ENCODE data around the gene KRTAP25-1.

GRCh38 chr21:30271611-30272010, 17.7 kb downstream of the KRTAP25-1 start:
- TF ChIP-seq EP300 (IDR thresholded peaks at IDR 0.05; ENCODE audit: borderline replicate concordance in 1 of 2, low read depth in 2 of 2, low read length in 2 of 2) (no peak), YY1 (IDR thresholded peaks at IDR 0.05; ENCODE audit: low read depth, low read length) (no peak), TAF1 (IDR thresholded peaks at IDR 0.05; ENCODE audit: low read depth, low read length) (no peak)
